Measurements from ENCODE around the gene SARDH. TPM values are rescaled to one million over a fixed set of nuclear protein-coding genes. Genes with fewer than 3 reads are reported as not detected.

The SARDH gene
- total RNA-seq, 4 donors from 2014 or later, result 0.10 to 0.29 TPM; not detected in 2

- intact Hi-C loops (cut with DNase I; ENCODE audit: low total_unique reads), result no loop called here
- 58 to 59% methylated on average over 22 of the region's 23 CpGs for WGBS, 2 donors
- no peak overlapping the region for H3K4me3 ChIP-seq (ENCODE audit: low read depth, poor library complexity, severe bottlenecking)
- no peak for DNase-seq (ENCODE audit: low spot score in 2 of 2)
- TF ChIP-seq, protein P1, sequence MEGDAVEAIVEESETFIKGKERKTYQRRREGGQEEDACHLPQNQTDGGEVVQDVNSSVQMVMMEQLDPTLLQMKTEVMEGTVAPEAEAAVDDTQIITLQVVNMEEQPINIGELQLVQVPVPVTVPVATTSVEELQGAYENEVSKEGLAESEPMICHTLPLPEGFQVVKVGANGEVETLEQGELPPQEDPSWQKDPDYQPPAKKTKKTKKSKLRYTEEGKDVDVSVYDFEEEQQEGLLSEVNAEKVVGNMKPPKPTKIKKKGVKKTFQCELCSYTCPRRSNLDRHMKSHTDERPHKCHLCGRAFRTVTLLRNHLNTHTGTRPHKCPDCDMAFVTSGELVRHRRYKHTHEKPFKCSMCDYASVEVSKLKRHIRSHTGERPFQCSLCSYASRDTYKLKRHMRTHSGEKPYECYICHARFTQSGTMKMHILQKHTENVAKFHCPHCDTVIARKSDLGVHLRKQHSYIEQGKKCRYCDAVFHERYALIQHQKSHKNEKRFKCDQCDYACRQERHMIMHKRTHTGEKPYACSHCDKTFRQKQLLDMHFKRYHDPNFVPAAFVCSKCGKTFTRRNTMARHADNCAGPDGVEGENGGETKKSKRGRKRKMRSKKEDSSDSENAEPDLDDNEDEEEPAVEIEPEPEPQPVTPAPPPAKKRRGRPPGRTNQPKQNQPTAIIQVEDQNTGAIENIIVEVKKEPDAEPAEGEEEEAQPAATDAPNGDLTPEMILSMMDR (IDR thresholded peaks at IDR 0.05), result no peak
- no peak for TF ChIP-seq POLR2A (IDR thresholded peaks at IDR 0.05)
Measured at GRCh38 chr9:133715295-133715865, 22.8 kb downstream of the SARDH start.

DNA sequence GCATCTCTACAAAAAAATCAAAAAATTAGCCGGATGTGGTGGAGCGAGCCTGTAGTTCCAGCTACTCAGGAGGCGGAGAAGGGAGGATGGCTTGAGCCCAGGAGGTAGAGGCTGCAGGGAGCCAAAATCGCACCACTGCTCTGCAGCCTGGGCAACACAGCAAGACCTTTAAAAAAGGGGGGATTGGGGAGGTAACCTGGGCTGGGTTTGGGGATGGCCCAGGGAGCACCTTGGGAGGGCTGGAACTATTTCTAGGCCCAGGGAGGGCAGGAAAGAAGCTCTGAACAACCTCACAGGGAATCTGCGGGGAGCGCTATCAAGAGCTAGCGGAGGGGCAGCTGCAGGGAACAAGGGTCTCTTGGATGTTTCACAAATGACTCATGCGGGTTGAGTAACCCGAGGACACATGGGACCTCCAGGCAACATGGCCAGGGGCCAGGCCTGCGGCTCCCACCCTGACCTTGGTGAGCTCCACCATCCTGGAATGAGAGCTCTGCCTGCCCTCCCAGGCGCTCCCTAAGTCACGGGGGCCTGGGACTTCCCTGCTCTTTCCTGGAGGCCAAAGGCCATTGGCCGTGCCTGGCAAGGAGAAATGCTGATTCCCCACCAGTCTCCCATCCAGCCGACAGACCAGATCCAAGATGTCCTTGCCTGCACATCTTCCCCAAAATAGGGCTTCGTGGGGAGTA is 23.4 kb downstream of the SARDH start:
- TF ChIP-seq POLR2A (IDR thresholded peaks at IDR 0.05), result no peak
- TF ChIP-seq, protein P1 (IDR thresholded peaks at IDR 0.05), result no peak
- no peak overlapping the region for H3K4me3 ChIP-seq (ENCODE audit: low read depth, poor library complexity, severe bottlenecking)
- 65 to 76% methylated on average over 14 to 15 of the region's 15 CpGs for WGBS, 2 donors
- no peak for DNase-seq (ENCODE audit: low spot score in 2 of 2)
- intact Hi-C loops (cut with DNase I; ENCODE audit: low total_unique reads), result no loop called here

DNA sequence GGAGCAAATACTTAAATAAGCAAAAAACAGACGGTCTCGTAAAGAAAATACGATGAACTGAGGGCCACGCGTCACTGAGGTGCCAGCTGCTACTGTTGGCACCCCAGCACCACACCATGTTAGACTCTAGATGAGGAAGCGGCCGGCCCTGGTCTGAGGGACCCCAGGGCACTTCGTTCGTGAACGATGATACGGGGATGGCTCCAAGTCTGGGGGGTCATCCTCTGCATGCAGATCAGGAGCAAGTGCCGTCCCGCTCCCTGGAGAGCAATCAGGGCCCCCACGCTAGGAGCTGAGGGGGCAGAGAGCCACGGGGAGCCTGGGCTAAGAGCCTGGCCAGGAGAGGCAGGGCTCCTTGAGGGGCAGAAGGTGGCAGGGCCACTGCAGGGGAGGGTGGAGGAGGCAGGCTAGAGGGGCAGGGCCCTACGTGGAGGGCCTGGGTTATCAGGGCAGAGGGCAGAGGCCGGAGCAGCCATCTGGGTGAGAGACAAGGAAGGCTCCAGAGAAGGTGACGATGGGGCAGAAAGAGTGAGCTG is 24.1 kb downstream of the SARDH start:
- DNase-seq (ENCODE audit: low spot score in 2 of 2), result no peak
- no peak overlapping the region for H3K4me3 ChIP-seq (ENCODE audit: low read depth, poor library complexity, severe bottlenecking)
- WGBS, 2 donors, result 86 to 90% methylated on average over 18 of the region's 18 CpGs
- TF ChIP-seq, protein P1 (IDR thresholded peaks at IDR 0.05), result no peak
- no peak for TF ChIP-seq POLR2A (IDR thresholded peaks at IDR 0.05)
- intact Hi-C loops (cut with DNase I; ENCODE audit: low total_unique reads), result no loop called here

DNA sequence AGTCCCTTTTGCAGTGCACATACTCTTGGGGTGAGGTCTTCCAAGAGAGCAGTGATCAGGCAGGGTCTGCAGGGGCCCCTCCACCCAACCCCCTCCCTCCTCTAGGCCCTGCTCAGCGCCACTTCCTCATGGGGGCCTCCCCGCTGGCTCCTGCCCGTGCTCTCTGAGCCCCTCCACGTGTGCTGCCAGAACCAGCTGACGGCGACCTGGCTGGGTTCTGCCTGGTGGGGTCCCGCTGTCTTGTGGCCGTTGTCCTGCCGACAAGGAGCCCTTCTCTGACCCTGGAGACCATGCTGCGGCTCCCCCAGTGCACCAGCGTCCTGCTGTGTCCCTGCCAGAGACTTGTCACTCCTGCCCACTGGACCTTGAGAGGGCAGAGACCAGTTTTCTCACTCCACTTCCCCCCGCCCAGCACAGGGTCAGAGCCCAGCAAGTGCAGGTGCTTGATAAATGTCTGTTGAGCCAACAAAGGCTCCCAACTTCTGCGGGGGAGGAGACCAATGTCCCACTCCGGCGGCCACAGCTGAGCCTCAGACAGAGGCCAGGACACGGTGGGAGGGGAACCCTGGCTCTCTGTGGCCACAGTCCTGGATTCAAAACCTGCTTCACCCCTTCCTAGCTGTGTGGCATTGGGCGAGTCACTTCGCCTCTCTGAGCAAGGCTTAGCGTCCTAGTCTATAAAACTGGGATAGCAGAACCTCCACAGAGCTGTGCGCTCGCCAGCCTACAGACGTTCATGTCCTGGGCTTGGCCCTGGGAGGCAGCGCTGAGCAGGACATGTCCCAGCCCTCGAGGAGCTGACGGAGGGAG is 24.8 kb downstream of the SARDH start:
- DNase-seq (ENCODE audit: low spot score in 2 of 2), result no peak
- WGBS, 2 donors, result 75 to 82% methylated on average over 24 to 25 of the region's 25 CpGs
- intact Hi-C loops (cut with DNase I; ENCODE audit: low total_unique reads), result no loop called here
- no peak overlapping the region for H3K4me3 ChIP-seq (ENCODE audit: low read depth, poor library complexity, severe bottlenecking)
- TF ChIP-seq, protein P1 (IDR thresholded peaks at IDR 0.05), result no peak
- no peak for TF ChIP-seq POLR2A (IDR thresholded peaks at IDR 0.05)

- WGBS, 2 donors, result 86 to 88% methylated on average over 14 to 22 of the region's 22 CpGs
- intact Hi-C loops (cut with DNase I; ENCODE audit: low total_unique reads), result no loop called here
Measured at GRCh38 chr9:133712221-133713100, 25.7 kb downstream of the SARDH start.

More at GRCh38 chr9:133712221-133713100, 25.7 kb downstream of the SARDH start:
- DNase-seq (ENCODE audit: low spot score in 2 of 2), result no peak
- TF ChIP-seq, protein P1 (IDR thresholded peaks at IDR 0.05), result no peak
- no peak for TF ChIP-seq POLR2A (IDR thresholded peaks at IDR 0.05)
- H3K4me3 ChIP-seq (ENCODE audit: low read depth, poor library complexity, severe bottlenecking), result no peak overlapping the region
